K562 (cell line): ENCODE measurements around the gene KAT6B. TPM values are rescaled to one million over a fixed set of nuclear protein-coding genes. Genes with fewer than 3 reads are reported as not detected.

Experiments
- ATAC-seq: fragments of 200-7000 bp; cut with Tn5 transposase; 3 replicates; pipeline ENCODE4 v1.9.1; 2020; ENCODE audit warnings: moderate library complexity
- BruUV-seq: library from RNA; stranded (reverse); fragments of 400-500 nt; replicated peaks from 2 replicates; lab custom pipeline; 2021; lab: Mats Ljungman, UMichigan
- CTCF ChIA-PET: fragments of 300-600 bp; formaldehyde crosslinking; extraction: SDS; loops from one replicate; lab custom pipeline; 2021; ENCODE audit warnings: low intra/inter-chr PET ratio; lab: Yijun Ruan, JAX
- POLR2A ChIA-PET: fragments of 300-600, 350-650 bp; sonication (Branson Sonifier 250); formaldehyde crosslinking; extraction: SDS; loops from one replicate; lab custom pipeline; 2021; ENCODE audit warnings: antibody characterized with exemption, inconsistent platforms; lab: Yijun Ruan, JAX
- DNase-seq, 4 experiments: peaks; one replicate each; pipeline versions ENCODE4 v3.0.0 to v3.0.0-alpha.2; 2011 to 2018; ENCODE audit warnings: low spot score in 3 of 4, mixed read lengths in 3 of 4; ENCODE audit errors: extremely low read depth in 1 of 4
- FAIRE-seq: peaks from 2 replicates; lab custom pipeline; 2011; peaks lifted over from hg19 to GRCh38; lab: Jason Lieb, UNC
- H2AFZ ChIP-seq: 2 replicates; pipeline ENCODE4 v1.6.0; 2011; ENCODE audit warnings: low read depth, low read length, control low read depth, inconsistent platforms
- H3K27ac ChIP-seq: fragments of 200-600 bp; 3 replicates; pipeline ENCODE4 v1.8.0; 2011; ENCODE audit warnings: low read depth, mild to moderate bottlenecking, control low read depth, inconsistent platforms, low read length, moderate library complexity, mixed read lengths; ENCODE audit errors: extremely low read depth
- H3K27me3 ChIP-seq, 2 experiments: fragments of 300-600 bp in 1 of 2; 2 replicates in 1 of 2; 3 replicates in 1 of 2; pipeline versions ENCODE4 v1.6.0 to v1.8.0; 2011; ENCODE audit warnings: inconsistent platforms in 2 of 2, low read length in 2 of 2, mild to moderate bottlenecking in 1 of 2, mixed read lengths in 1 of 2, moderate library complexity in 1 of 2; ENCODE audit not compliant: control insufficient read depth in 2 of 2, insufficient read depth in 2 of 2
- H3K36me3 ChIP-seq: fragments of 300-600 bp; 3 replicates; pipeline ENCODE4 v1.8.0; 2011; ENCODE audit warnings: mild to moderate bottlenecking, low read length, inconsistent platforms; ENCODE audit not compliant: control insufficient read depth, insufficient read depth
- H3K4me1 ChIP-seq, 2 experiments: fragments of 200-600 bp in 1 of 2; replicated peaks in 1 of 2; 2 replicates in 1 of 2; 3 replicates in 1 of 2; pipeline versions ENCODE4 v1.5.1 to v1.8.0; 2011; ENCODE audit warnings: inconsistent platforms in 2 of 2, low read length in 2 of 2, mild to moderate bottlenecking in 1 of 2, mixed read lengths in 1 of 2, moderate library complexity in 1 of 2; ENCODE audit not compliant: control insufficient read depth in 2 of 2, insufficient read depth in 2 of 2
- H3K4me2 ChIP-seq: 2 replicates; pipeline ENCODE4 v1.6.1; 2011; ENCODE audit warnings: low read length, control low read depth, inconsistent platforms, mixed read lengths; ENCODE audit not compliant: insufficient read depth
- H3K4me3 ChIP-seq: fragments of 200-600 bp; sonication (generic), shearing (Covaris generic); 2 replicates; pipeline ENCODE4 v1.5.1; 2016; ENCODE audit warnings: control low read depth, inconsistent platforms
- H3K79me2 ChIP-seq: fragments of 200-600 bp; 3 replicates; pipeline ENCODE4 v1.8.0; 2011; ENCODE audit warnings: low read length, inconsistent platforms; ENCODE audit not compliant: control insufficient read depth, insufficient read depth
- H3K9ac ChIP-seq, 2 experiments: 2 replicates each; pipeline versions ENCODE4 v1.6.0 to v1.6.1; 2011; ENCODE audit warnings: low read depth in 2 of 2, low read length in 2 of 2, control low read depth in 1 of 2, inconsistent platforms in 1 of 2, mild to moderate bottlenecking in 1 of 2, mixed read lengths in 1 of 2; ENCODE audit not compliant: insufficient read depth in 1 of 2
- H3K9me1 ChIP-seq: one replicate; pipeline ENCODE4 v1.6.0; 2011; ENCODE audit warnings: inconsistent platforms, mild to moderate bottlenecking, low read length, moderate library complexity; ENCODE audit not compliant: control insufficient read depth, insufficient read depth
- H3K9me3 ChIP-seq: replicated peaks from 2 replicates; pipeline ENCODE4 v1.5.1; 2011; ENCODE audit warnings: low read depth, low read length, inconsistent platforms; ENCODE audit not compliant: control insufficient read depth, insufficient read depth
- H4K20me1 ChIP-seq: replicated peaks from 2 replicates; pipeline ENCODE4 v1.6.1; 2011; ENCODE audit warnings: low read length, inconsistent platforms, mixed read lengths; ENCODE audit not compliant: control insufficient read depth, insufficient read depth
- CBFB ChIP-seq: sonication (generic); formaldehyde crosslinking; IDR thresholded peaks from 2 replicates; pipeline ENCODE4 v1.4.0; 2020; ENCODE audit warnings: mild to moderate bottlenecking, missing genetic modification reagents
- ELF4 ChIP-seq: fragments of 450-650 bp; formaldehyde crosslinking; IDR thresholded peaks from 2 replicates; pipeline ENCODE4 v1.4.0; 2022; ENCODE audit warnings: missing genetic modification characterization
- EP400 ChIP-seq: fragments of 450-650 bp; IDR thresholded peaks from 2 replicates; pipeline ENCODE4 v1.6.1; 2017; ENCODE audit warnings: antibody characterized with exemption, mild to moderate bottlenecking, moderate library complexity
- KHSRP ChIP-seq: fragments of 450-650 bp; IDR thresholded peaks from 2 replicates; pipeline ENCODE4 v1.6.1; 2017
- TBP ChIP-seq: optimal IDR thresholded peaks from 2 replicates; pipeline ENCODE3; 2011; ENCODE audit warnings: low read depth, low read length, improper control_type of control experiment
- WGBS: fragments of 100-300 bp; shearing (Covaris generic); methylation state at CpG from one replicate; pipeline ENCODE4 v1.1.6; 2016; ENCODE audit warnings: low coverage, mixed read lengths; ENCODE audit not compliant: insufficient coverage; ENCODE audit errors: missing lambda C conversion rate; 5-methylcytosine and 5-hydroxymethylcytosine counted together
- in situ Hi-C: fragments of 300-500 bp; cut with MboI; formaldehyde crosslinking; loops from 4 replicates; pipeline ENCODE4 v1.15.0; 2018; ENCODE audit warnings: inconsistent platforms, mixed read lengths
- intact Hi-C: fragments of 100-400 bp; cut with micrococcal nuclease; formaldehyde crosslinking; loops from 2 replicates; pipeline ENCODE4 v1.14.2; 2022
- polyA plus RNA-seq, 8 experiments: library from polyadenylated mRNA; depleted of rRNA in 4 of 8; stranded (reverse) in 5 of 8; unstranded in 3 of 8; fragments of >200 nt; fragmentation: Nextera tagmentation in 2 of 8; fragmentation: Illumina TruSeq in 1 of 8; extraction: Ambion mirVana in 2 of 8; extraction: Trizol in 1 of 8; gene quantifications; 2 replicates each; pipeline versions ENCODE4 v1.2.1 to v1.2.3, GENCODE V29; 2011 to 2014; ENCODE audit warnings: inconsistent platforms in 1 of 8, missing spikeins in 1 of 8
- total RNA-seq, 7 experiments: library from RNA; depleted of rRNA in 6 of 7; stranded (reverse); fragments of >200 nt in 6 of 7; fragmentation: Illumina TruSeq in 2 of 7; extraction: Trizol in 2 of 7; gene quantifications; 2 replicates each; pipeline versions ENCODE4 v1.2.1 to v1.2.3, GENCODE V29; 2011 to 2021; ENCODE audit warnings: low replicate concordance in 1 of 7
- TF ChIP-seq, protein P1 (sequence below), 2 experiments: fragments of 450-650 bp; IDR thresholded peaks; 2 replicates each; pipeline ENCODE4 v1.6.1; 2016

KAT6B gene
- total and polyA plus RNA-seq, 9 of the 15 experiments (the other 6 are each of a cell fraction or from before 2014, with no cell fraction given), result 1.4 to 9.2 (median 6.8) TPM

DNA sequence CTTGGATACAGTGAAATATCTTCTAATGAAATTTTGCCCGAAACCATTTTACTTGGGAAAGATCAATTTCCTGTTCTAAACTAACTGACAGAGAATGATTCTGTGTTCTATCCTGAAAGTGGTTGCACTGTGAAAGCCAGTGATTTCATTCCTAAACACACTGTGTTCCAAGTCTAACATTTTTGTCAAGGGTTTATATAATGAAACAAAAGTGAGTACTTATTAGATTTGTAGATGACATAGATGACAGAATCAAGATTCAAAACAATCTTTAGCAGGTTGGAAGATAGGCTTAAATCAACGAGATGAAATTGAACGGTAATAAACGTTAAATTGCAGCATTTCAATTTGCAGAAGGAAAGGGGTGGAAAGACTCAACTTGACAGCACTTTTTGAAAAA, 13.3 kb downstream of the KAT6B start:
- Histone ChIP-seq H3K4me1 (no peaks in the 10 kb centered on the region), H3K27ac (no peak overlapping the region), H3K4me3 (no peak overlapping the region), H3K79me2 (no peaks in the 10 kb centered on the region), H3K4me2 (no peak overlapping the region), H3K9ac (no peak overlapping the region), H3K27me3 (no peaks in the 10 kb centered on the region), H3K9me3 (no peaks in the 10 kb centered on the region), H2AFZ (no peak overlapping the region), H3K9me1 (no peaks in the 10 kb centered on the region), H4K20me1 (no peaks in the 10 kb centered on the region), H3K36me3 (no peaks in the 10 kb centered on the region)
- TF ChIP-seq, protein P1, sequence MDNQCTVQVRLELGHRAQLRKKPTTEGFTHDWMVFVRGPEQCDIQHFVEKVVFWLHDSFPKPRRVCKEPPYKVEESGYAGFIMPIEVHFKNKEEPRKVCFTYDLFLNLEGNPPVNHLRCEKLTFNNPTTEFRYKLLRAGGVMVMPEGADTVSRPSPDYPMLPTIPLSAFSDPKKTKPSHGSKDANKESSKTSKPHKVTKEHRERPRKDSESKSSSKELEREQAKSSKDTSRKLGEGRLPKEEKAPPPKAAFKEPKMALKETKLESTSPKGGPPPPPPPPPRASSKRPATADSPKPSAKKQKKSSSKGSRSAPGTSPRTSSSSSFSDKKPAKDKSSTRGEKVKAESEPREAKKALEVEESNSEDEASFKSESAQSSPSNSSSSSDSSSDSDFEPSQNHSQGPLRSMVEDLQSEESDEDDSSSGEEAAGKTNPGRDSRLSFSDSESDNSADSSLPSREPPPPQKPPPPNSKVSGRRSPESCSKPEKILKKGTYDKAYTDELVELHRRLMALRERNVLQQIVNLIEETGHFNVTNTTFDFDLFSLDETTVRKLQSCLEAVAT (IDR thresholded peaks at IDR 0.05), result no peak
- TF ChIP-seq EP400 (no peak), KHSRP (no peak), ELF4 (CRISPR knock-in tag) (no peak), CBFB (CRISPR knock-in tag) (no peak), TBP (no peak)
- no peak for FAIRE-seq
- ChIA-PET CTCF (no interaction called here), POLR2A (no interaction called here)
- intact Hi-C loops, result no loop called here
- no TSS peak for BruUV-seq
- no peak for ATAC-seq
- DNase-seq, result no peak
- 76% methylated on average over 4 of the region's 4 CpGs for WGBS
- in situ Hi-C loops, result no loop called here
